GM21526 (cell line): ENCODE measurements around the gene SEPTIN5.

Experiments used
- ATAC-seq: cut with Tn5 transposase; IDR thresholded peaks from one replicate; pipeline ENCODE4 v1.9.1; 2021; ENCODE audit warnings: moderate library complexity; ENCODE audit not compliant: unreplicated experiment, low FRiP score

The SEPTIN5 gene

GRCh38 chr22:19704355-19705015 lies 9.8 kb upstream of the SEPTIN5 start:
- ATAC-seq: no peak

- ATAC-seq: no peak
These were observed 8.9 kb upstream of the SEPTIN5 start for GRCh38 chr22:19705181-19705934.

- no peak for ATAC-seq
These were observed 7.6 kb upstream of the SEPTIN5 start for GRCh38 chr22:19706661-19707151.

GRCh38 chr22:19707347-19708290 lies 6.7 kb upstream of the SEPTIN5 start:
- ATAC-seq: no peak

- ATAC-seq: no peak
These were observed 5.8 kb upstream of the SEPTIN5 start for GRCh38 chr22:19708321-19709011.

GRCh38 chr22:19709063-19709769 lies 5.1 kb upstream of the SEPTIN5 start:
- no peak for ATAC-seq

DNA sequence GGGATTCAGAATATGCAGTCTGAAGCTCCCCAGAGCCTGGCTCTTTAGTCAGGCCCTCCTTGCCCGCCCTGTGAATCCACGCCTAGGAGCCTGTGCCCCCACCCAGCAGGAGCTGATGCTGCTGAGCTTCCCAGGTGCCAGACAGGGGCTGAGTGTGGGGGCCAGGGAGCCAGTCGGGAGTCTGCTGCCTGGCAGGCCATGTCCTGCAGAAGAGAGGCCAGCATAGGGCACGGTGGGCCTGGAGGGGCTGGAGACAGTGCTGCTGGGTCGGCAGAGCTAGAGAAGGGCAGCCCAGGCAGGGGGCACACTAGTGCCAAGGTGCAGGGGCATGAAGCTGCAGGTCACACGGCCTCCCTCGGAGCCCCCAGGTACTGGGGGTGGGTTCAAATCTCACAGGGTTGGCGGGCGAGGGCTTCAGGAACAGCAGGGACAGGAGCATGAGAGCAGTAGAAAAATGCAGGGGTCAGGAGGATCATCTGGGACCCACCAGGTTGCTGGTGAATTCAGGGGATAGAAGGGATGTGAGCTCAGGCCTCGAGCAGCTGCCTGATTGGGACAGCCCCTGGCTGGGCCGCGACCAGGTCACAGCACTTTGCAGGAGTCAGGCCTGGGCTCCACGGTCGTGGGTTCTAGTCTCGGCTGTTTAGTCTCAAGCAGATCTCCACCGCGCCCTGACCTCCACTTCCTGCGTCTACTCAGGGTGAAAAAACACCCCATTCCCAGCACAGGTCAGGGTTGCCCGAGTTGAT lies 4.1 kb upstream of the SEPTIN5 start:
- no peak for ATAC-seq

DNA sequence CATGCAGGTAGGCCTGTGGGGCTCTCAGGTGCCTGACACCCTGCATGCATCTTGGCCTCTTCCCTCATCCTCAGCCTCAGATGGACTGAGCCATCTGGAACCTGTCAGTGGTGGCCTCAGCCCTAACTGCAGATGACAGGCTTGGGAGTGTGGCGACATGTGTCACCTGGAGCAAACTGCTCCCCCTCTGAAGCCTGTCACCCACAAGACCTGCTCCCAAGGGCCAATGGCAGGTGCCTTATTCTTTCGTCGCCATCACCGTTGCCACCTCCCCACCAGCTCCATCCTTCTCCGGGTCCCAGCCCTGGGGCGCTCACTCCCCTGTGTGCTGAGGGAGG lies 3.6 kb upstream of the SEPTIN5 start:
- no peak for ATAC-seq

- no peak for ATAC-seq
These were observed 1.1 kb upstream of the SEPTIN5 start for GRCh38 chr22:19713245-19713644.

- ATAC-seq: no peak
These were observed 522 bp upstream of the SEPTIN5 start for GRCh38 chr22:19713650-19714311.

DNA sequence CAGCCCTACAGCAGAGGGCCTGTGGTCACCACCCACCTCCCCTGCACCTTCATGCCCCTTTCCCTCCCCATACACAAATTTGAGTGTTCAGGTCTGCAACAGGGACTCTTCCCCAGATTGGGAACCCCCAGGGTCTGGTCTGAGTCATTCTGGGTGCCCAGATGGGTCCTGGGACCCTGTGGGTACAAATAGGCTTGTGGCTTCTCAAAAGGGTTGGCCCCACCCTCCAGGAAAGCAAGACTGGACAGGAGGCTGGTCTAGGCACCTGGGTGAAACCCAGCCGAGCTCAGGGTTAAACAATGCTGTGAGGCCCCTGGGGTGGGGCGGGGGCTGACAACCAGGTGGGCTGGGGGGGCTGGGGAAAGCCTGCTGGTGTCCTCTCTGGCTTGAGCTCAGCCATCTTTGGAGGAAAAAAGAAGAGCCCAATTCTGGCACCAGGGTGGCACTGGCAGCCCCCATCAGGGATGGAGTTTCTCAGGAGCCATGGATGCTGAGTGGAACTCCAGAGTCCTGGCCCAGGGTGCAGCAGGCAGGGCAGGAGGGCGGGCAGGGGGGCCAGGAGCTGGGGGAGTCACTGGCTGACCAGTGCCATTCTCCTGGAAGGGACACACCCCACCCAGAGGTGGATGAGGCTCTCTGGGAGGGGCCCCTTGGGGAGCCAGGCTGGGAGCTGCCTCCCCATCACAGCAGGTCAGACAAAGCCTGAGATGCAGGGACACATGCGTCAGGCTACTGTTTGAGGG lies 1.1 kb downstream of the SEPTIN5 start:
- no peak for ATAC-seq

DNA sequence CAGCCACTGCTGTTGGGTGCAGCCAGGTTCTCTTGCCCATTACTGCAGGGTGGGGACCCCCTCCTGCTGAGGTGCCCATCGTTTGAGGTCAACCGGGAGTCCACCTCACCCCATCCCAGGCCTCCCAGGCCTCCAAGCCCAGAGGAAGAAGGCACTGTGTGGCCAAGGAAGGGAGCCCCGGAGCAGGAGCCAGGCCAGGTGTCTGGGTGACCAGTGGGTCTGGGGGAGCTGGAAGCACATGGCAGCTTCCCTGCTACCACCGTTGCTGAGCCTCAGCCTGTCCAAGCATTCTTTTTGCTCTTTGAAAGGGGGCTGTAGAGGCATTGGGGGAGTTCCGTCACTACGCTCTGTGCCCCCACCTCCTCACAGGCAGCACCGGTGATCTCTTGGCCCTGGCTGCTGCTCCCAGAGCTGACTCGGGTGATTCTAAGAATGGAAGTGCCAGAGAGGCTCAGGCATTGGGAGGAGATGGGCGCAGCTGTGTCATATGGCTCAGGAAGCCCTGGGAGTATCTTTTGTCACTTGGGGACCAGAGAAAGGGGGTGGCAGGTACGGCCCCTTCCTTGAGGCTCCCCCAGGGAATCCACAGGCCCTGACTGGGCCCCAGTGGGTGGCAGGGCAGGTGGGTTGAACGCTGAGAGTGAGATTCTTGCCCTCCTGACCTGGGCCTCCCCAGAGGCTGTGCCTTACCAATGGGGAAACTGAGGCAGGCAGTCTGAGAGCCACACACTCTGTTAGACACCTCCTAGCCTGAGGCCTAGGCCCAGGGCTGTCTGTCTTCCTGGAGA lies 1.9 kb downstream of the SEPTIN5 start:
- no peak for ATAC-seq

DNA sequence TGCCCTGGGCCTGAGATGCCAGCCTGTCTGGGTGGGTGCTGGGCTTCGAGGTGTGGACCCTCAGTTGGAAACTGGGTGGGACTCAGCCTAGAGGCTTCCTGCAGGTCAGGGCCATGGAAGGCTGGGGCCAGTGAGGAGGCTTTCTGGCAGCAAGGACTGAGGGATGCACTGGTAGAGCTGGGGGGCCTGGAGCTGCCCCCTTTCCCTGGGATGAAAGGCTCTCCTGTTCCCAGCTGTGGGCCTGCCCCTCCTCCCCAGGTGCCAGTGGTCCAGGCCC lies 2.5 kb downstream of the SEPTIN5 start:
- no peak for ATAC-seq

DNA sequence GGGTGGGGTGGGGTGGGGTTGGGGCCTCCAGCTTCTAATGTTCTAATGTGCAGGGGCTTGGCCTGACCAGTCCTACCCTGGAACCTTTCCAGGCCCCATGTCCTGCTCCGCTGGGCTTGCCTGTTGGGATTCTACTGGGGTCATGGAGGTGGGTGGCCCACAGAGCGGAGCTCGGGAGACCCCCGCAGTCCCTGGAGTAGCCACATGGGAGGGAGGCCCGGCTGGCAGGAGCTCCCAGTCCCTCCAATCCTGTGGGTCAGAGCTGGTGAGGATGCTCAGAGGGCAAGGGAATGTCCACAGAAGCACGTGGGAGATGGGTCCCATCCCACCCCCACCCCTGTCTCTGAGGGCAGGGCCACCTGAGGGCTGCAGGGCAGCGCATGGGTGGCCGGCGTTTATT lies 2.9 kb downstream of the SEPTIN5 start:
- ATAC-seq: no peak

GRCh38 chr22:19717691-19718455 lies 3.6 kb downstream of the SEPTIN5 start:
- no peak for ATAC-seq

DNA sequence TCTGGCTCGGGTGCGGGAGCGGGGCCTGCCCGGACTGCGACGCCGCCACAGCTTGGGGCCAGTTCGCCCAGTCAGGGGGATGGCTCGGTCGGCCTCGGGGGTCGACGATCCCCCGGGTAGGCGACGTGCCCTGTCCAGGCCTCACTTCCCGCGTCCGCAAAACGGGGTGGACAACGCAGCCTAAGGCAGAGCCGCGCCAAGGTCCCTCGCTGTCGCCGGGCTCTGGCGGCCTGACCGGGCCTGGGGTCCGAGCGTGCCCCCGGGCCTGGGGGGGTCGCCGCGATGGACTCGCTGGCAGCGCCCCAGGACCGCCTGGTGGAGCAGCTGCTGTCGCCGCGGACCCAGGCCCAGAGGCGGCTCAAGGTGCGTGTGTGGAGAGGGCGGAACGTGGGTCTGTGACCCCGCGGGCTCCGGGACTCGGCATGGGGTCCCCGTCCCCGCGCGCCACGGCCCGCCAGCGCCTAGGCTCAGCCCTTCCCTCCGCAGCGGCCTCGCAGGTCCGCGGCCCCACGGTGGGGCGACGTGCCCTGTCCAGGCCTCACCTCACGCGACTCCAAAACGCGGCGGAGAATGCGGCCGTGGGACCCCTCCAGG lies 4.2 kb downstream of the SEPTIN5 start:
- no peak for ATAC-seq
